ENCODE results near the gene SLC38A3.
"Not testable (repeated sequence)": the region's sequence is repeated elsewhere in the genome, so short reads cannot be mapped to it uniquely, and the experiment has no call there.

Gene SLC38A3

GRCh38 chr3:50211930-50212329 lies 6.9 kb downstream of the SLC38A3 start:
- DNase-seq: no peak

GRCh38 chr3:50212502-50212901 lies 7.4 kb downstream of the SLC38A3 start:
- no peak for DNase-seq

DNA sequence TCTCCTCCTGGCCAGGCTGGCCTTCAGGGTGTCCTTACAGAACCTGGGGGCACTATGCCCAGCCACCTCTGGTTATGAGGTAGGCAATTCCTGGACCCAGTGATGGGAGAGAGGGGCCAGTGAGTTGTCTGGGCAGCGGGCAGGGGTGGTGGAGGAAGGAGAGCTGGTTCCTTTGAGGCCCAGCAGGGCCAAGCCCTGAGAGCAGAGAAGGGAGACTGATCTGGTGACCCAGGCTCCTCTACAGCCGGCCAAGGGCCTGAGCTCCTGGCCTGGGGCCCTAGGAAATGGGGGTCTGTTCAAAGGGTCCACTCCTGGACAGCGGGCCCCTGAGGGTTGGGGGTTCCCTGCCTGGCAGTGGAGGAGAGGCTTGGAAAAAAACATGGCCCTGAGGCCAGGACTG lies 7.9 kb downstream of the SLC38A3 start:
- no peak for DNase-seq

DNA sequence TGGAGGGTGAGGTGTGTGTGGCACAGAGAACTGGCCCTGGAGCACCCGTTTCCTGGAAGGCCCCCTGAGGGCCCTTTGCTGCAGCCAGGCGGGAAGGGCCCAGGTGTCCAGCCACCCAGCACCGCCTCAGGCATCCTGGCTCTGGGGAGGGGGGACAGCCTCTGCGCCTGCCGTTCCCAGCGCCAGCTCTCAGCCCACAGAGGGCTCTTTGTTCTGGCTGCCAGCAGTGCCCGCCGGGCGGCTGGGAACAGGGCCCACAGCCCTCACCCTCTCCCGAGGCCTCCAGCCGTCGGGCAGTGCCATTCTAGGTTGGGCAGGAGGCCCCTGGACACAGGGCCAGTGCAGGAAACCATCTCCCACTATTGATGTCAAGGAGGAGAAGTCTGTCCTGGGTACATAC lies 8.3 kb downstream of the SLC38A3 start:
- DNase-seq: peak in 1 of 2 experiments; percentile 54

DNA sequence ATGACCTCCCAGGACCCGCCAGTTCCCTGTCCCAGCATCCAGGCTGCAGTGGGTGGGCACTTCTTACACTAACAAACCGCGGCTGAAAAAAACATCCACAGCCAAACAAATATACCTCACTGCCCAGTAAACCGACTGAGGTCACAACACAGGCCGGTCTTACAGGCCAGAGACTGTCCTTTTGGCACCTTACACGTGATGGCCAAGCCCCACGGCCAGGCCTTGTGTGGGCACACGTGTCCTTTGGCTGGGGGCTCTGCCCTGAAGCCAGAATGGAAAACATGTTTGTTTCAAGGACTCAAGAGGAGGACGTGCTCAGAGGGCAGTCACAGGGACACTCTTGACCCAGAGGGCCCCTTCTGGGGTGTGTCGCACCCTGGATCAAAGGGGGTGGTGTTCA lies 9.8 kb downstream of the SLC38A3 start:
- DNase-seq: no peak

- no peak for DNase-seq
These were observed 10.5 kb downstream of the SLC38A3 start for GRCh38 chr3:50215529-50215928.

- DNase-seq: no peak
These were observed 12.6 kb downstream of the SLC38A3 start for GRCh38 chr3:50217681-50218080.

DNA sequence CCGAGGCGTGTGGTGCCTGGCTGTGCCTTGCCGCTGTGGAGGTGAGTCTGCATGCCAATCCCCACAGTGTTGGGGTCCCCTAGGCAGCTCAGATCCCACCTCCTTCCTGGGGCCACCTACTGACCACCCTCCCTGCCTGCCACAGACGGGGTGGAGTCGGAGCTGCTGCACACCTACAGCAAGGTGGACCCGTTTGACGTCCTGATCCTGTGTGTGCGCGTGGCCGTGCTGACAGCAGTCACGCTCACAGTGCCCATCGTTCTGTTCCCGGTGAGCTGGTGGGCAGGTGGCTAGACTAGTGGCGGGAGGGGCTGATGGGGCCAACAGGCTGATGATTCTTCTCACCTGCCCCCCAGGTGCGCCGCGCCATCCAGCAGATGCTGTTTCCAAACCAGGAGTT lies 13.4 kb downstream of the SLC38A3 start:
- no peak for DNase-seq

DNA sequence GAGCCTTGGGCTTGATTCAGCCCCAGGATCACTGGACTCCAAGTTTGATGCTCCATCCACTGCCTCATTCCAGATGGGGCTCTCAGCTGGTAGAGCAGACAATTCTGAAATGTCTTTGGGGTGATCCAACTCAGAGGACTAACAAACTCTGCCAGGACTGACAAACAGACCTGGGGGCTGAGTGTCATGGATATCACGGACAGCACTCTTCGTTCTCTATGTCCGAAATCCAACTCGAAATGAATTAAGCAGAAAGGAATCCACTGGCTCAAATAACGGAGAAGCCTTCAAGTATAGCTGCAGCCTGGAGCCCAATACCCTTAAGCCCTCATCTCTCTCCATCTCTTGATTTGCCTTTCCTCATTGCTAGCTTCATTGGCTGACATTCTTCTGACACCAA lies 14.2 kb downstream of the SLC38A3 start:
- no peak for DNase-seq

DNA sequence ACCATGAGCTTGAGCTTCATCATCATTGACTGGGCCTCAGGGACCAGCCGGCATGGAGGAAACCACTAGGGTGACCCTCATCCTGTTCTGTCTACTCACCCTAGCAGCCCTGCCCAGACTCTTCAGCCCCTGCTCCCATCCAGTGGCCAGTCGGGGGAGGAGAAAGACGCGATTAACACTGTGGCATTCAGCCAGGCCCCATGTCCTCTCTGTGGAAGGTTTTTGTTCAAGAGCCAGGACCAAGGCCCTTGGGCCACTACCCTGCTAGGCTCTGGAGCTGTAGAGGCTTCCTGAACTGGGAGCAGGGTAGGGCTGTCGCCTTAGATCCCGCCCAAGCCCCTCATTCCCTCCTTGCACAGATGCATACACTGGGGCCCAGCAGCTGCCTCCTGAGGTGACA lies 15.0 kb downstream of the SLC38A3 start:
- no peak for DNase-seq

DNA sequence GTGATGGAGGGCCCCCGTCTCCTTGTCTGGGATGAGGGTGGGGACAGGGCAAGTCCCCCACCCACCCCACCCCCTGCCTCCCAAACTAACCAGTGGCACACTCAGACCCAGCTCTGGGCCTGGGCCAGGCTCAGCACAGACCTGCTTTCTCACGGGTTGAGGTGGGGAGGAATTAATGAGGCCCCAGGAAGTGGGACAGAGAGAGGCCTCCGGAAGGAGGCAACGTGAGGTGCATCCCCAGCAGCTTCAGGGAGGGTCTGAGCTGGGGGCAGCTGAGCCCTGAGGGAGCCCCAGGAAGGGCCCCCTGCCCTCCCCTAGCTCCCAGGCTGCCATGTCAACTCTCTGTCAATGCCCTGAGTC lies 16.0 kb downstream of the SLC38A3 start:
- no peak for DNase-seq

- DNase-seq: no peak
These were observed 16.5 kb downstream of the SLC38A3 start for GRCh38 chr3:50221411-50222168.

- no peak for DNase-seq
These were observed 17.1 kb downstream of the SLC38A3 start for GRCh38 chr3:50222169-50222528.

DNA sequence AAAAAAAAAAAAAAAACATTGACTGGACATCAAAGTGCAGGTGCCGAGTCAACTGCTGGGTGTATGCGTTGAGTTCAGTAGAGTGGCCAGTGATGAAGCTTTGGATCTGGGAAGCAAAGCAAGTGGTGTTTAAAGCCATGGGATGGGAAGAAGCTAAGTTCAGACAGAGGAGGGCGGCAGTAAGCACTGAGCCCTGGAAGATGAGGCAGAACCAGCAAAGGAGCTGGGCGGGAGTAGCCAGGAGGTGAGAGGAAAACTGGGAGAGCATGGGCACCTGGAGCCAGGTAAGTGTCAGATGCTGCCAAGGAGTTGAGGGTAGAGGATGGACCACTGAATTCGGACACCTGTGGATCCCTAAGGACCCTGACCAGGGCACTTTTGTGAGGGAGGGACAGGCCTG lies 19.6 kb downstream of the SLC38A3 start:
- peak in 1 of 2 experiments; percentile 14 for DNase-seq

GRCh38 chr3:50226888-50227389 lies 21.9 kb downstream of the SLC38A3 start:
- peak in 1 of 2 experiments; percentile 74 for DNase-seq

- peak; percentile 78 to 97 for DNase-seq
These were observed 22.5 kb downstream of the SLC38A3 start for GRCh38 chr3:50227390-50228183.

- DNase-seq: not testable (repeated sequence)
These were observed 23.2 kb downstream of the SLC38A3 start for GRCh38 chr3:50228184-50228763.

DNA sequence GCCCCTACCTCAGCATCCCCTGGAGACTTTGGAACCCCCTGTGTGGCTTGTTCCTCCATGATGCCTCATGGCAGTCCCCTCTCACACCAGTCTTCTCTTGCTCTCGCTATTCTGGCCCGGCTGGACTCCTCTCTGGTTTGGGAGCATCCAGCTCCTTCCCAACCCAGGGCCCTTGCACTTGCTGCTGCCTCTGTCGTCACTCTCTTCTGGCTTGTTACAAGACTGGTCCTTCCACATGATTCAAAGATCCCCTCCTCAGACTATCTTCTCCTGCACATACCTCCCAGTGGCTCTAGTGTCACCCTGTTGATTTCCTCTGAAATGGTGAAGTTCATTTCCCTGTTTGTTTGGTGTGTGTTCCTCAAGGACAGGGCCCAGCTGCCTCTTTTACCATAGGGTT lies 24.4 kb downstream of the SLC38A3 start:
- no peak for DNase-seq

DNA sequence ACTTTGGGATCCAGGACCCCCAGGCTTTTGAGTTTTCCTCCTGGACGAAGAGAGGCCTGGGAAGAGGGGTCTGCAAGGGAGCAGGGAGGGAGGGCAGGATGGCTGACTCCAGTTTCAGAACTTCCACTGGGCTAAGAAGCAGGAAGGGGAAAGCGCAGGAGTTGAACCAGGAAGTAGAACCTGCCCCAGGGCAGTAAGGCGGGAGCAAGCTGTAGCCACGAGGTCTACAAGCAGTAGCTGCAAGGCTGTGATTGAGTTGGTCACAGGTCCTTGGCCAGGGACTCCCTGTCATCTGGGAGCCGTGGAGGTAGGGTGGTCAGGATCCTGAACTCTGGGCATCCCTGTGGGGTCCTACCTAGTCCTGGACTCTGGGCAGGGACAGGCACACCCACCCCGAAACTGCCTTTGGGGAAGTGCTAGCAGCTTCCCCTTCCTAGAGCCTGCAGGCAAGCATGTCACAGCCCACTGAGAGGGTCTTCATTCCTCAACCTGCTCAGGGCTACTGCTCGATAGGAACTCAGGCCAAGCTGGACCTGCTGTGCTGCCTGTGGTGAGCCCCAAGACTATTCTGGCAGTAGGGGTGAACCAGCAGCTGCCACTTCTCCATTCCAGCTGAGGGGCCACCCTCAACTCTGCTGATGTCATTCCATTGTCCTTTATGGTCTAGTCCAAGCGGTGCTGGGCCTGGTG lies 25.2 kb downstream of the SLC38A3 start:
- DNase-seq: no peak

DNA sequence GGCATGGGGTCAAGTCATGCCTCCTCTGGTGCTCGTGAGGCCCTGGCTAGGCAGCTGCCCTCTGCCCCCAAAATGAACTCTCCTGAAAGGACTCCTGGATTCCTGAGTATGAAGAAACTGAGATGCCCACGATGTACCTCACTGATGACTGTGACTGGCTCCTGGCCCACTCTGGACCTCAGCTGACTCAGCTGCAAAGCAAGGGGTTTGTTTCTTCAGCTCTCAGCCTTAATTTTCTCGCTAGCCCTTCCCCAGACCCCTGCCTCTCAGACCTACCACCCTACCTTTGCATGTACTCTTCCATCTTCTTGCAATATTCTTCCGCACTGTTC lies 25.7 kb downstream of the SLC38A3 start:
- DNase-seq: no peak

- DNase-seq: no peak
These were observed 26.5 kb downstream of the SLC38A3 start for GRCh38 chr3:50231581-50231980.

DNA sequence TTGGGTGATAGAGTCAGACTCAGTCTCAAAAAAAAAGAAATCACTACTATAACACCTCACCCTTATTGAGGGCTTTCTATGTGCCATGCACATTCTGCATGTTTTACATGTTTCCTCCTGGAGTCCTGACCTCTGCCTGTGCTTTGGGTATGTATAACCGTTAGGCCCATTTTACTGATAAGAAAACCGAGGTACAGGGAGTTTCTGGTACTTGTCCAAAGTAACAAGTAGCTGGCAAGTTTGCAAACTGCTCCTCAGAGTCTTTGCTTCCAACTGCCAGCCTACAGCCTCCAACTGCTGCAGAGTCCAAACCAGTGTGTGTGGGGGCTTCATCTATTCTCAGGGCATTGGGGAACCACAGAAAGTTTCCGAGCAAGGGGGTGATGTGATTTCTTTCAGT lies 27.2 kb downstream of the SLC38A3 start:
- DNase-seq: no peak

- no peak for DNase-seq
These were observed 28.1 kb downstream of the SLC38A3 start for GRCh38 chr3:50233176-50233575.

Data from NCI-H526 (cell line).